ENCODE data around the gene USH1G.

Gene USH1G

DNA sequence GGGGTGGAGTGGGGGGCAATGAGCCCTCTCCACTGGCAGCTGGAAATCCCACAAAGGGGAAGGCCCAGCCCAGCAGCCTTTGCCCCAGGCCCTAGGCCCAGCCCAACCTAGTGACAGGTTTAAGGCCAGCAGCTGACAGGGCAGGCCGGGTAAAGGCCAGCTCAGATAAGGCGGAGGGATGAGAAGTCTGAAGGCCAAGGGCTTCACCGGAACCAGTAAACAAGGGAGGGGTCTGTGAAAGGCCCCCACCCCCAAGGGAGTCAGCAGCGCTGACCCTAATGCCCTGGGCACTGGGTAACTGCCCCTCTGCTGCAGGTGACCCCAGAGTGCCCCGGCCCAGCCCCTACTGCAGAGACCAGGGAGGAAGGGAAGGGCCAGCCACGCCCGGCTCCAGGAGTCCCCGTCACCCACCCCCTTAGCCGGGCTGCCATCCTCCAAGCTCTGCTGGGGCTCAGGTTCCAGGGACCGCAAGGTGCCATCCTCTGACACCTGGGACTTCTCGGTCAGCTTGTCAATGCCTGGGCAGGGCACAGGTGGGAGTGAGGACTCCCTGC lies 30.2 kb upstream of the USH1G start:
- no peak for DNase-seq

DNA sequence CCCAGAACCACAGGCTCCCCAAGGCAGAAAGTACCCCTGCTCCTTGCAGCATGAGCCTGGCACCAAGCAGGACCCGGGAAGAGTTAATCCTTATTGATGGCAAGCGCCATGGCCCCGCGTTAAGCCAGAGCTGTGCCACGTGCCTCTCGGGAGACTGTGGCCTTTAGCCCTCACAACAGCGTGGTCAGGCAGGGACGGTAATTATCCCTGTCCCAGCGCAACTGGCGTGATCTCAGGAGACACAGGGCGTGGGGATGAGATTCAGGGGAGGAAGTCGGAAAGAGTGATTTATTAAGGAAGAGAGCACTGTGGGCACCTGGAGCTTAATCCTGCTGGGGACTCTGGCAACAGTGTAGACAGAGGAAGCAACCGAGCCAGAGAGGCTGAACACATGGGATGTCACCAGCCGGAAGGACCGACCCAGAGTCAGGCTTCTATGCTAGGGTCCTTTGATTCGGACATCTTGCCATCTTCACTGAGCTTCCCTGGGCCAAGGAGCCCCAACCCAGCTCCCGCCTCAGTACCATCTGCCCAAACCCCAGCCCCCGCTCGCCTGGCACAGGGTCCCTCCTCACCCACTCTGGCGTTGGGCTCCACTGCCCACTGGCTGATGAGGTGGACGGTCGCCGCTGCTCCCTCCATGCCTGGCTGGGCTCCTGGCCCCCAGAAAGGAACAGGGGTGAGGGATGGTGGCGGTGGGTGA lies 29.5 kb upstream of the USH1G start:
- DNase-seq: no peak

DNA sequence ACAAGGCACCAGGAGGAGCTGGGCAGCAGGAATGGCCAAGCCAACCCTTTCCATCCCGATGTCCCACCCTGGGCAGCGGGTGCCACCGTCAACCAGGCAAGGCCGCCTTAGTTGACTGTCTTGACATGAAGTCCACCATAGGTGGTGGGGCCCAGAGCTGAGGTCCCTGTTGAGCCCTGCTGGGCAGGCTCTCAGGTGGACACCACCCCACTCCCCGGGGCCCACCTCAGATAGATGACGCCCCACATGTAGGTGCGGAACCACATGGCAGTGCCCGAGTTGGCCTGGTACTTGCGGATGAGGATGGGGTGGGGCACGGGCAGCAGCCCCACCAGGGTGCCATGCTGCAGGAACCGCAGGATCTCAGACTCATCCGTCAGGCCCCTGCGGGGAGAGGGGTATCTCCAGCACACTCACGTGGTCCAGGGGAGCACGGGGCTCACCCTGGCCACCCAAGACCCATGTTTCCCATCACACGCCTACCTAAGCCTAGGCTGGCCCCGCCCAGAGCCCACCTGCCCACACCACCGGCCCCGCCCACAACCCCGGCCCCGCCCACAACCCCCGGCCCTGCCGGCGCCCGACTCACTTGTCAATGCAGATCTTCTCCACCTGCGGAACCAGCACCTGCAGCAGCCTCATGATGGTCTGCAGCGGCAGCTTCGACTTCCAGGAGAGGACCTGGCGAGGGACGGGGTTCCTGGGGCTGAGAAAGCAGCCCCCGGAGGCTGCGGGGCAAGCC lies 28.8 kb upstream of the USH1G start:
- DNase-seq: no peak

DNA sequence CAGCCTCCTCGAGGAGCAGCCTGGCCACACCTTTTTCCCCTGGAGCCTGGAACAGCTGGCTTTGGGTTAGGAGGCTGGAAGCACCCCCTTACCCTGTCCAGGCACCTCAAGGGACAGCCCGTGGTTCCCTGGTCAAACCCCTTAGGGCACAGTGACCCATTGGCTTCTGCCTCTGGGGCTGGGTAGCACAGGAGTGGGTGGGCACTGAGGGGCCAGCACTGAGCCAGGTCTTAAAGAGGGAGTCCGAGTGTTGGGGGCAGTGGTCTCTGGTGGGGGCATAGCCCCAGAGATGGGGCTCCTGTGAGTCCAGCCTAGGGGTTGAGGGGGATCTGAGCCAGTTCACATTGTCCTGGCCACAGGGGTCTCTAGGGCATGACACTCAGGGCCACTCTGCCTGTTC lies 28.0 kb upstream of the USH1G start:
- DNase-seq: no peak

DNA sequence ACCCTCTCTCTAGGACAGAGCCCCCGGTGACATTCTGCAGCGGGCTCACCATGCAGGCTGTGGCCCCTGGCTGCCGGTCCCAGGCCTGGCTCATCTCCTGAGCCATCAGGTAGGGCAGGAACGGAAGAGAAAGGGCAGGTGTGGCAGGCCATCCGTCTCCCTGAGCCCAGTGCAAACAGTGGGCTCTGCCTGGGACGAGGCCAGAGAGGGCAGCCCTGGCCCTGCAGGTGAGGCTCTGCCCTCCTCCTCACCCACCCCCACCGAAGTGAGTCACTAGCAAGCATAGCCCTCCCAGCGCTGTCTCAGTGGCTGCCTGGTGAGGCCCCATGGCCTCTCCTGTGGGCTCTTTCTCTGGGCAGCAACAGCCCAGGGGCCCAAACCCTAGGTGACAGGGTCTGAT lies 27.2 kb upstream of the USH1G start:
- no peak for DNase-seq

DNA sequence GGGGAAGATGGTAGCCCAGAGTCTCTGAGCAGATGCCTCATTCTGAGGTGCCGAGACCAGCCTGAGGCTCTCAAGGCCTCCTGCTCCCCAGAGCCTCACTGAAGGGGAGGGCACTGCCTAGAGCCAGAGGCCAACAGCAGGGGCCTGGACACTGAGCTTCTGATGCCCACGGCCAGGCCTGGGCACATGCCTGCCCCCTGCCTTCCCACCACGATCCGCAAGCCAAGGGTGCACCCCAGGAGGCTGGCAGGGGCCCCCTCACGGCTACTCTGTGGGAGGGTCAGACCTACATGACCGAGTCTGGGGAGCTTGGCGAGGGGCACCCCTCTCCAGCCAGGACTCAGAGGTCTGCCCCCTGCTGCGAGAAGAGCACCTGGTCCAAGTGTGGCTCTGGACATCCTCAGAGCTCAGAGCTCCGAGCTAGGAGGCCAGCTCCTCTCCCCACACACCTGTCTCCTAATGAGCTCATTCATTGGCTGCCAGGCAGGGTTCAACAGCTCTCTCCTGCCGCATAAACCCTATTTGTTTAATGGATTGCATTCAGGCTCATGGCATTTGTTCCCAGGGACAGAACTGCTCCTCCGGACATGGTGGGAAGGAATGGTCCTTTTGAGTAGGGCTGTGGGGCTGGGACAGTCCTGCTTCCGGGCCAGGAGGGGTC lies 26.5 kb upstream of the USH1G start:
- no peak for DNase-seq

DNA sequence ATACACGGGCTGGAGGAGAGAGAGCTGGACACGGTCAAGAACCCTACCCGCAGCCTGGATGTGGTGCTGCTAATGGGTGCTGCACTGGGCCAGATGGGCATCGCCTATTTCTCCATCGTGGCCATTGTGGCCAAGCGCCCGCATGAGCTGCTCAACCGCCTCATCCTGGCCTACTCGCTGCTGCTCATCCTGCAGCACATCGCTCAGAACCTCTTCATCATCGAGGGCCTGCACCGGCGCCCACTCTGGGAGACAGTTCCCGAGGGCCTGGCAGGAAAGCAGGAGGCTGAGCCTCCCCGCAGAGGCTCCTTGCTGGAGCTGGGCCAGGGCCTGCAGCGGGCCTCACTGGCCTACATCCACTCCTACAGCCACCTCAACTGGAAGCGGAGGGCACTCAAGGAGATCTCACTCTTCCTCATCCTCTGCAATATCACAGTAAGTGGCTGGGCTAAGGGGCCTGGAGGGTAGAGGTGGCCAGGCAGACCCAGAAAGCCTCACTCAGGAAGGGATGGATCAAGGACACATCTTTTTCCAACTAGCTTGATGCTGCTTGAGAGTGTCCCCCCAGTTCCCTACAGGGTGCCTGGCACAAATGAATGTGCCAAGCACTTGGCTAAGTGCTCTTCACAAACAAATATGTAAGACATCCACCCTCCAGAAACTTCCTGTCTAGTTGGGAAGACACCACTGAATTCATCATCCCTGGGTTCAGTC lies 24.1 kb upstream of the USH1G start:
- no peak for DNase-seq

DNA sequence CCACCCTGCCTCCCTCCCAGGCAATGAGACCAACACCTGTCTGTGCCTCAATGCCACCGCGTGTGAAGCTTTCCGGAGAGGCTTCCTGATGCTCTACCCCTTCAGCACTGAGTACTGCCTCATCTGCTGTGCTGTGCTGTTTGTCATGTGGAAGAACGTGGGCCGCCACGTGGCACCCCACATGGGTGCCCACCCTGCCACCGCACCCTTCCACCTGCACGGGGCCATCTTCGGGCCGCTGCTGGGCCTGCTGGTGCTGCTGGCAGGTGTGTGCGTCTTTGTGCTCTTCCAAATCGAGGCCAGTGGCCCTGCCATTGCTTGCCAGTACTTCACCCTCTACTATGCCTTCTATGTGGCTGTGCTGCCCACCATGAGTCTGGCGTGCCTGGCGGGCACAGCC lies 23.6 kb upstream of the USH1G start:
- DNase-seq: no peak

DNA sequence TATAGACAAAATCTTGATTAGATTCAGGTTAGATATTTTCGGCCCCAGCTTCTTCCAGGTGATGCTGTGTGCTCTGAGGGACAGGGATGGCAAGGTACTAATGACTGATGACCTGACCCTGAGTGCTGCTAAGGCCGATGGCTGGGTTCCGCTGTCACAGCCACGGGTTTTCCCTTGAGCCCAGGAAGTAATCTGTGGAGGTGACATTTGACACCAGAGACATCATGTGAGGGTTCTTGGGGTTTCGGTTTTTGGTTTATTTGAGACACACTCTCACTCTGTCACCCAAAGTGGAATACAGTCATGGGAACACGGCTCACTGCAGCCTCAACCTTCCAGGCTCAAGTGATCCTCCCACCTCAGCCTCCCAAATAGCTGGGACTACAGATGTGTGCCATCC lies 22.5 kb upstream of the USH1G start:
- DNase-seq: no peak

DNA sequence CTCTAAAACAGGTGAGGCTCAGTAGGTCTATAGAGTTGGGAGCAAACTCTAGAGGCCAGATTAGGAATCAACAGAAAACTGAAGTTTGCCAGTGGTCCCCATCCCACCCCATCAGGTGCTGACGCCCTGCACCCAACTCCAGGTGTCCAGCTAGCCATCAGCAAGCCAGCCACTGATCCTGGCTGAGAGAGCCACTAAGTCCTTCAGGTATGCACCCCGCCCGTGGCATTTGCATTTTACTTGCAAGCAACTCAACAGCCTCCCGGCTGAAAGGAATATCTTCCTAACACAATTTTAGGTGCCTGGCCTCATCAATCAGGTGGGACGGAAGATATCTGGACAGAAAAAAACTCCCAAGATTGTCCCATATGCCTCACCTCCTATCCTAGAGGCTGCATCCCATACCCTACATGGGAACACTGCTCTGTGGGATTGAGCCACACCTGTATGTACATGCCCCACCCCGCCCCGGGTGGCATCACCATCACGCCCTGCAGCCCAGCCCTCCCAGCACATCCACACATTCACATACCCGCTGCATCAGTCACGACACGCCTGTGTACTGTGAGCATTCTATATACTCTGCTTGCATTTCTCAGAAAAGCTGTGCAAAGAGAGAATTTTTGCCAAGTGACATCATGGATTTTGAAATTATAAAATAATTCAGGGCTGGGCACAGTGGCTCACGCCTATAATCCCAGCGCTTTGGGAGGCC lies 20.9 kb upstream of the USH1G start:
- no peak for DNase-seq

DNA sequence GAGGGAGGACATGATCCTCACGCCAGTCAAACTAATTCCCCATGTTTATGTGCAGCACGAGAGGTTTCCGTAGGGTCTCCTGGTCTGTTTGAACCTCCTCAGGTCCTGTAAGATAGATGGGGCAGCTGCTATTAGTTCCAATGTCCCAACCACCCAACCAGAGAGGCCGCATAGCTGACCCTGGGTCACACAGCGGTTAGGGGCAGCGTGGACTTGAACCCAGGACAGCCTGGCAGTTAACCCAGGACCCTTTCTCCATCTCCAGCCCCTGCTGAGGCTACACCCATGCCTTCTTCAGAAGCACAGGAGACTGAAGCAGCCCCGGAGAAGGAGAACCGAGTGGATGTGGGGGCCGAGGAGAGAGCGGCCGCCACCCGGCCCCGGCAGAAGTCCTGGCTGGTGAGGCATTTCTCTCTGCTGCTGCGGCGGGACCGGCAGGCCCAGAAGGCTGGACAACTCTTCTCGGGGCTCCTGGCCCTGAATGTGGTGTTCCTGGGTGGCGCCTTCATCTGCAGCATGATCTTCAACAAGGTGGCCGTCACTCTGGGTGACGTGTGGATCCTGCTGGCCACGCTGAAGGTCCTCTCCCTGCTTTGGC lies 18.2 kb upstream of the USH1G start:
- DNase-seq: no peak

DNA sequence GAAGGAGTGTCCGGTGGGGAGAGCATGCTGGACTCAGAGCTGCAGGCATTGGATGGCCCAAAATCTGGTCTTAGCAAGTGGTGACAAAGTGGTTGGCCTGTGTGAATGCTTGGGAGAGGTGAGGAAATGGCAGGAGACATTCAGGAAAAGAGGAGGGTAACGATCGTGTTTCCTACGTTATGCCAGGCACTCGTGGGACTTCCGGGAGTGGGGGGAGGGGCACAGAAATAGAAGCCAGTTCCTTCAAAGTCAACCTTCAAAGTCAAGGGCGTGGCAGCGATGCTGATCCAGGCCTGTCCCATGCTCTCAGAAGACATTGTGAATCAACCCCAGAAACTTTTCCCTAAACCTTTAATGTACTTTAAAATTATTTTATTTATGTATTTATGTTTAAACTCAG lies 16.5 kb upstream of the USH1G start:
- no peak for DNase-seq

DNA sequence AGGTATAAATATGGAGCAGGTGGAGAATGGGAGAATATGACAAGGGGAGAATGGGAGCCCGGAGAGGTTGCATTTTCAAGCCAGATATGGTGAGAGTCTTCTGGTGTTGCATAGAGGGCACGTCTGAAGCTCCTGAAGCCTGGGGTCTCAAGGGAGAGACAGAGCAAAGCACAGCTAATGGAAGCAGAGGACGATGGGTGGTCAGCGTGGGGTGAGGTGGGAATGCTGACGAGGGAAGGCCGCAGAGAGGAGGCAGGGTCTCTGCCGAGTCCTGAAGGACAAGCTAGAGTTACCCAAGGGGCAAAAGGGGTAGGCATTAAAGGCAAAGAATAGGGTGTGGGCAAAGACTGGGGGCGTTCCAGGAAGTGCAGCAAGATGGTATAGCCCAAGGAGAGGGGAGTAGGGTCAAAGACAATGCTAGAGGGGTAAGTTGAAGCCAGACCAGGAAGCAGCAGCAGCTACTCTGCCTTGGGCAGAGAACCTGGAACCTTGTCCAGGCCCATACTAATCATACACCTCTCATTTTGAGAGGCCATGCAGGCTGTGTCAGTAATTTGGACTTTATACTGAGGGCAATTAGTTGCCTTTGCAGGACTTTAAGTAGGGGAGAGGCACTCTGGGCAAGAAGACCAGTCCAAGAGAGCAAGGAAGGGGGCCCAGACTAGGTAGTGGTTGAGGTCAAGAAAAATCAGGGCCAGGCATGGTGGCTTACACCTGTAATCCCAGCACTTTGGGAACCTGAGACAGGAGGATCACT lies 15.3 kb upstream of the USH1G start:
- no peak for DNase-seq

DNA sequence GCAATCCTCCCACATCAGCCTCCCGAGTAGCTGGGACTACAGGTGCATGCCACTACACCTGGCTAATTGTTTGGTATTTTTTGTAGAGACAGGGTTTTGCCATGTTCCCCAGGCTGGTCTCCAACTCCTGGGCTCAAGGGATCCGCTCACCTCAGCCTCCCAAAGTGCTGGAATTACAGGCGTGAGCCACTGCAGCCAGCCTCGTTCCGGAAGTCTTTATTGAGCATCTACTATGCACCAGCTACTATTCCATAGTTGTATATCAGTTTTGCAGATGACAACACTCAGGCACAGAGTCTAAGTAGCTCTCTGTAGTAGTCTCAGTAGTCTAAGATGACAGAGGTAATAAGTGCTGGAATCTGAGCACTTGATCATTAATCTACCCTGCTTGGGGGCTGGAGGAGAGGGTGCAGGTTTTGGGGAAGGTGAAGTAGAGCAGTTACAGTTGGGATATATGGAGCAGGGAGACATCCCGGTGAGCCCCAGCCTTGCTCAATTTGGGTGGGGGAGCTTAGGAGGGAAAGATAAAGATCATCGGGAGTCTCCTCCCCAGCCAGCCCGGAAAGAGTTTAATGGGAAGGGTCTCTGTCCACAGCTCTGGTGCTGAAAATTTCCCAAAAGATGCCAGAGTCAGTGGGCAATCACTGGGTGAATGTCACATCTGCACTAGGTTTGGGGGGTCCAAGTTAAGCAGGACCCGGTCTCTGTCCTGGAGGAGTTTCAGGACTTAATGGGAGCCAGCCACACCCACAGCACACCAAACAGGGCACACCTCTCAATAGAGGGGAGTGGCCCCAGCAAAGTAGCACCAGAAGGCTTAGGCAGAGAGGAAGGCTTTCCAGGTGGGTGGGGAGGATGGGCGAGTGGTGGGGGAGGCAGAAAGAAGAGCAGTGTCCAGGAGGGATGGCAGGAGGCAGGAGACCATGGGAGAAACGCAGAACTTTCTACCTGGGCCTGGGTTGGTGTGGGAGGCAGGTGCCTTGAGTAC lies 14.3 kb upstream of the USH1G start:
- DNase-seq: no peak

DNA sequence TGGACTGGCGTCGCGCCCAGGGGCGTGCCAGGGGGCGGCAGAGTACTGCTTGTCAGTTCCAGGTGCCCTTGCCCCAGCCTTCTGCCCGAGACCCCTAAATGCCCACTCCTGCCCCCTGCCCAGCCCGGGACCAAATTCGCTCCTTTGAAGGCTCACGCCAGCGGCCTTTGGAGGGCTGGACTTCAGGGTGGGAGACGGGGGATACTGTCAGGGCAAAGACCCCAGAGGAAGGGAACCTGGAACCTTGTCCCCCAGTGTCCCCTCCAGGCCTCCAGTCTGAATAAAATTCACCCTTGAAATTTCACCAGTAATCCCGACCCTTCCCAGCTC lies 13.4 kb upstream of the USH1G start:
- no peak for DNase-seq

DNA sequence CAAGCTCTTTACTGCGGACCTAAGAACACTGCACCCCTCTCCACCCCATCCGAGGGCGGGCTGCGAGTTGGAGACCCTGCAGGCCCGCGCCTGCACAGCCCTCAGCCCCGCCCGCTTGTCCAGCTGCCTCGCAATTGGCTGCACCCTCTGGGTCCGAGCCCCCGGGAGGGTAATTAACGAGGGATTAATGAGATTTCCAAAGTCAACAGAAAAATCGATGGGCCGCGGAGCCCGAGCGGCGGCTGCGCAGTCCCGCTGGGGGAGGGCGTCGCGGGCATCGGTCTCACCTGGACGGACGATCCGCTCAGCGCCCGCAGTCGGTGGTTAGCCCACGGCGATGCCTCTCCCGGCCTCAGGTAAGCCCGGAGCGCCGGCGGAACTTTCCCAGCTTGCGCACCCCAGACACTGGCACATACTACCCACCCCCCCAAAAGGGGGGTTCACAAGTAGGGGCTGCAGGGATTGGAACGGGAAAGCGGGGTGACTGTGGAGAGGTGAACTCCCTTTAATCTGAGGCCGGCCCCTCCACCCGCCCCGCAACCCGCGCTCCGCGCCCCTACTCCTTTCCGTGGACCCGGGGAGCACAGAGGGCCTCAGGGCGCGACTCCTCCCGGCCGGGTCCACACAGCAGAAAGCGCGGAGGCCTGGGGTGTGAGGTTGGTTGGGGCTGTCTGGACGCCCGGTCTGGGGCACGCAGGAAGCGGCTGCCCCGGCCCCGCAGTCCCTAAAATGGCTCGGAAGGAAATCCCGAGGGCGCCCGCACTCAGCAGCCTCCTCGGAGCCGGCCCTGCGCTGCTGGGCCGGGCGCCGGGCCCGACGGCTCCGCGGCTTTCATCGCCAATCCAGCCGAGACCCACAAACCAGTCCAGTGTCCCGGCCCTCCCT lies 12.8 kb upstream of the USH1G start, which contains the start of gene OTOP3:
Gene OTOP3 (plus strand): TSS at position 314 of the 885 bp plus-strand sequence. CDS start 24 bp downstream, at position 338.
- DNase-seq: no peak

DNA sequence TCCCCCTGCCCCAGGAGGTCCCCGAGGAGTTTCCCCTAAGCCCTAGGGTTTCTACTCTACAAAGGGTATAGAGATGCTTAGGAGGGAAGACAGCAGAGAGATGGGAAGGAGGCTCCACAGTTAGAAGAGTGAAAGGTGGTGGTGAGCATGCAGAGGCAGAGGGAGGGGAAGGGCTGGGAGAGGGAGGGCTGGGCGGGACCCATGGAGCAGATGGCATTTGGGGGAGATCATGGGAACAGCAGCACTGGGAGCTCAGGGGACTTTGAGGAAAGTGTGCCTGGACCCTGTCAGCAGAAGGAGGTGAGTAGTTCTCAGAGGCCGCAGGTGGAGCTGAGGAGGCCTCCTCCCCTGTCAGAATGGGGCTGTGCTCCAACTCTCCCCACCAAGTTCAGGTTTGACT lies 12.0 kb upstream of the USH1G start:
- DNase-seq: no peak

DNA sequence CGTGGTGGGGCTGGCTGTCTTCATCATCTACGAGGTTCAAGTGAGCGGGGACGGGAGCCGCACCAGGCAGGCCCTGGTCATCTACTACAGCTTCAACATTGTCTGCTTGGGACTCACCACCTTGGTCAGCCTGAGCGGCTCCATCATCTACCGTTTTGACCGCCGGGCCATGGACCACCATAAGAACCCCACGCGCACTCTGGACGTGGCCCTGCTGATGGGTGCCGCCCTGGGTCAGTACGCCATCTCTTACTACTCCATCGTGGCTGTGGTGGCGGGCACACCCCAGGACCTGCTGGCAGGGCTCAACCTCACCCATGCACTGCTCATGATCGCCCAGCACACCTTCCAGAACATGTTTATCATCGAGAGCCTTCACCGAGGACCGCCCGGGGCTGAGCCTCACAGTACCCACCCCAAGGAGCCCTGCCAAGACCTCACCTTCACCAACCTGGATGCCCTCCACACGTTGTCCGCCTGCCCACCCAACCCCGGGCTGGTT lies 7.5 kb upstream of the USH1G start:
- no peak for DNase-seq

DNA sequence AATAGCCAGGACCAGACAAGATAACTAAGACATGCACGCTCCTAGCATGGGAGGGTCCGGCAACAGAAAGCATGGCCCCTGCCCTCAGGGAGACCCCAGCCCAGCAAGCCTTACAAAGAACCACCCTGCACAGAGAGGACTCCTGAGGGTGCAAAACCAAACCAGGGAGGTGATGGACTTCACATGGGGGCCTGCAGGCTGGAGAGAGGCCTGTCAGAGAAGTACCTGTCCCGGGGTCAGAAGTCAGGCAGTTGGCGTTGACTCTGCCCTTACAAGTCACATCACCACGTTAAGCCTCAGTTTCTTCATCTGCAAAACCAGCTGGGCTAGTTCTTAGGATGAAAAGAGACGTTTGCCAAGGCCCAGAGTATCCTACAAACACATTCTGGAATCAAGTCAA lies 5.7 kb upstream of the USH1G start:
- no peak for DNase-seq

Data from KG1 (cell line).